LHCN-M2 (cell line): Measurements from ENCODE around the gene GLIS2. TPM values are rescaled to one million over a fixed set of nuclear protein-coding genes. Genes with fewer than 3 reads are reported as not detected.
"Not testable (repeated sequence)": the region's sequence is repeated elsewhere in the genome, so short reads cannot be mapped to it uniquely, and the experiment has no call there.

Experiments used
- DNase-seq: peaks from one replicate; pipeline ENCODE4 v3.0.0-alpha.2; 2012; ENCODE audit warnings: low read depth
- total RNA-seq: library from RNA; depleted of rRNA; stranded (reverse); fragments of >200 nt; gene quantifications from 2 replicates; pipeline ENCODE4 v1.2.3, GENCODE V29; 2014

The GLIS2 gene
- total RNA-seq, 1 experiment from 2014 or later, result 1.3 TPM

GRCh38 chr16:4333714-4334113 lies 17.8 kb downstream of the GLIS2 start:
- DNase-seq, result not testable (repeated sequence)

GRCh38 chr16:4334724-4335495 lies 19.0 kb downstream of the GLIS2 start:
- DNase-seq, result no peak

- DNase-seq, result no peak
Measured at GRCh38 chr16:4336701-4337539, 21.1 kb downstream of the GLIS2 start.

- DNase-seq, result no peak
Measured at GRCh38 chr16:4337540-4338088, 21.7 kb downstream of the GLIS2 start.

- no peak for DNase-seq
Measured at GRCh38 chr16:4338125-4338582, 22.3 kb downstream of the GLIS2 start.

GRCh38 chr16:4338712-4339299 lies 22.9 kb downstream of the GLIS2 start:
- no peak for DNase-seq

GRCh38 chr16:4339455-4339854 lies 23.6 kb downstream of the GLIS2 start:
- DNase-seq, result no peak

GRCh38 chr16:4339909-4340308 lies 24.0 kb downstream of the GLIS2 start:
- no peak for DNase-seq

GRCh38 chr16:4340443-4340842 lies 24.6 kb downstream of the GLIS2 start:
- no peak for DNase-seq

- DNase-seq, result no peak
Measured at GRCh38 chr16:4341250-4341649, 25.4 kb downstream of the GLIS2 start.

GRCh38 chr16:4342866-4343744 lies 27.2 kb downstream of the GLIS2 start:
- DNase-seq, result no peak

- DNase-seq, result not testable (repeated sequence)
Measured at GRCh38 chr16:4344300-4344982, 28.6 kb downstream of the GLIS2 start.

- DNase-seq, result no peak
Measured at GRCh38 chr16:4344983-4345835, 29.3 kb downstream of the GLIS2 start.

GRCh38 chr16:4345836-4346781 lies 30.2 kb downstream of the GLIS2 start:
- DNase-seq, result no peak

- DNase-seq, result peak; percentile 17
Measured at GRCh38 chr16:4347010-4347409, 31.1 kb downstream of the GLIS2 start.

GRCh38 chr16:4347765-4348509 lies 32.1 kb downstream of the GLIS2 start:
- DNase-seq, result no peak

- DNase-seq, result no peak
Measured at GRCh38 chr16:4349332-4349731, 33.5 kb downstream of the GLIS2 start.
